Neural cell (in vitro differentiated cells): Measurements from ENCODE around the gene ZPLD1. TPM values are rescaled to one million over a fixed set of nuclear protein-coding genes. Genes with fewer than 3 reads are reported as not detected.

Experiments
- H2AFZ ChIP-seq: fragments of 200-600, 300-800 bp; sonication (generic), shearing (Covaris generic); 2 replicates; pipeline ENCODE4 v1.6.0; 2014; ENCODE audit warnings: low read depth, mild to moderate bottlenecking, antibody characterized with exemption, low read length, moderate library complexity
- H3F3A ChIP-seq: fragments of 200-600 bp; shearing (Covaris generic); 2 replicates; pipeline ENCODE4 v1.6.1; 2016; ENCODE audit warnings: mild to moderate bottlenecking, moderate library complexity, mixed read lengths, antibody characterized with exemption, low read length; ENCODE audit not compliant: insufficient read depth, poor library complexity, severe bottlenecking
- H3K27ac ChIP-seq: fragments of 200-600, 300-800 bp; sonication (generic), shearing (Covaris generic); 2 replicates; pipeline ENCODE4 v1.5.1; 2014; ENCODE audit warnings: mild to moderate bottlenecking, low read length, moderate library complexity
- H3K27me3 ChIP-seq: fragments of 300-800, 200-600 bp; sonication (generic), shearing (Covaris generic); 2 replicates; pipeline ENCODE4 v1.6.0; 2014; ENCODE audit warnings: mild to moderate bottlenecking, low read depth, low read length, moderate library complexity; ENCODE audit not compliant: insufficient read depth
- H3K36me3 ChIP-seq: fragments of 300-800, 200-600 bp; sonication (generic), shearing (Covaris generic); 2 replicates; pipeline ENCODE4 v1.5.1; 2014; ENCODE audit warnings: mild to moderate bottlenecking, antibody characterized with exemption, low read length, moderate library complexity; ENCODE audit not compliant: insufficient read depth
- H3K4me2 ChIP-seq: fragments of 300-800, 200-600 bp; sonication (generic), shearing (Covaris generic); 2 replicates; pipeline ENCODE4 v1.6.0; 2014; ENCODE audit warnings: mild to moderate bottlenecking, low read length
- H3K4me3 ChIP-seq: fragments of 300-800, 200-600 bp; sonication (generic), shearing (Covaris generic); 2 replicates; pipeline ENCODE4 v1.5.1; 2014; ENCODE audit warnings: mild to moderate bottlenecking, low read length, moderate library complexity
- H3K79me2 ChIP-seq: fragments of 200-600 bp; shearing (Covaris generic); replicated peaks from 2 replicates; pipeline ENCODE4 v1.6.0; 2014; ENCODE audit warnings: mild to moderate bottlenecking, low read length, moderate library complexity; ENCODE audit not compliant: insufficient read depth
- H3K9ac ChIP-seq: fragments of 300-800, 200-600 bp; sonication (generic), shearing (Covaris generic); 2 replicates; pipeline ENCODE4 v1.6.1; 2016; ENCODE audit warnings: mild to moderate bottlenecking, low read length, mixed read lengths
- H3K9me2 ChIP-seq: fragments of 200-600 bp; shearing (Covaris generic); 2 replicates; pipeline ENCODE4 v1.6.1; 2016; ENCODE audit warnings: mild to moderate bottlenecking, low read length, mixed read lengths; ENCODE audit not compliant: insufficient read depth
- H3K9me3 ChIP-seq: fragments of 200-600, 300-800 bp; sonication (generic), shearing (Covaris generic); 2 replicates; pipeline ENCODE4 v1.6.1; 2016; ENCODE audit warnings: mild to moderate bottlenecking, mixed run types, low read length, moderate library complexity, mixed read lengths
- H4K20me1 ChIP-seq: fragments of 200-600 bp; shearing (Covaris generic); 2 replicates; pipeline ENCODE4 v1.6.1; 2016; ENCODE audit warnings: mild to moderate bottlenecking, mixed run types; ENCODE audit not compliant: insufficient read depth
- CTCF ChIP-seq: fragments of 450-650 bp; IDR thresholded peaks from 2 replicates; pipeline ENCODE4 v1.5.1; 2014; ENCODE audit warnings: antibody characterized with exemption, mild to moderate bottlenecking, moderate library complexity; ENCODE audit not compliant: poor library complexity, severe bottlenecking
- EP300 ChIP-seq: fragments of 450-650 bp; conservative IDR thresholded peaks from 2 replicates; pipeline ENCODE4 v1.6.1; 2014; ENCODE audit warnings: antibody characterized with exemption, mild to moderate bottlenecking, moderate library complexity; ENCODE audit not compliant: poor library complexity, severe bottlenecking
- EZH2 ChIP-seq: fragments of 200-600, 300-800 bp; shearing (Covaris generic), sonication (generic); IDR thresholded peaks from 2 replicates; pipeline ENCODE4 v1.6.1; 2014; ENCODE audit warnings: antibody characterized with exemption, low read length, borderline replicate concordance, mild to moderate bottlenecking; ENCODE audit not compliant: insufficient read depth, poor library complexity, severe bottlenecking
- MXI1 ChIP-seq: fragments of 450-650 bp; conservative IDR thresholded peaks from 2 replicates; pipeline ENCODE4 v1.6.1; 2014; ENCODE audit warnings: antibody characterized with exemption, mild to moderate bottlenecking; ENCODE audit not compliant: poor library complexity, severe bottlenecking
- POLR2AphosphoS5 ChIP-seq: IDR thresholded peaks from 2 replicates; pipeline ENCODE4 v1.6.1; 2012
- RAD21 ChIP-seq: fragments of 450-650 bp; conservative IDR thresholded peaks from 2 replicates; pipeline ENCODE4 v1.6.1; 2014; ENCODE audit warnings: antibody characterized with exemption, mild to moderate bottlenecking, moderate library complexity
- REST ChIP-seq: IDR thresholded peaks from 2 replicates; pipeline ENCODE4 v1.6.1; 2012; ENCODE audit warnings: borderline replicate concordance
- SMC3 ChIP-seq: fragments of 450-650 bp; conservative IDR thresholded peaks from 2 replicates; pipeline ENCODE4 v1.6.1; 2014; ENCODE audit warnings: antibody characterized with exemption, mild to moderate bottlenecking, moderate library complexity; ENCODE audit not compliant: poor library complexity
- TAF1 ChIP-seq: IDR thresholded peaks from 2 replicates; pipeline ENCODE4 v1.6.1; 2012; ENCODE audit warnings: low read depth
- polyA plus RNA-seq: library from polyadenylated mRNA; depleted of rRNA; stranded (reverse); fragments of >200 nt; gene quantifications from 2 replicates; pipeline ENCODE4 v1.2.3, GENCODE V29; 2014

ZPLD1 gene
- polyA plus RNA-seq, 1 donor from 2014 or later, result not detected

GRCh38 chr3:102394517-102394916 is 40.3 kb upstream of the ZPLD1 start:
- no peaks in the 10 kb centered on the region for H3K79me2 ChIP-seq
- H3K9me3 ChIP-seq, result no peaks in the 10 kb centered on the region
- no peak overlapping the region for H3K4me2 ChIP-seq
- TF ChIP-seq EP300 (no peak), TAF1 (no peak), SMC3 (no peak), EZH2 (no peak)
- no peak overlapping the region for H3K27ac ChIP-seq
- no peak overlapping the region for H3K4me3 ChIP-seq
- no peak overlapping the region for H3K9ac ChIP-seq
- no peaks in the 10 kb centered on the region for H3K36me3 ChIP-seq
- H3F3A ChIP-seq, result no peaks in the 10 kb centered on the region
- no peak overlapping the region for H2AFZ ChIP-seq
- H3K27me3 ChIP-seq, result no peaks in the 10 kb centered on the region
- no peaks in the 10 kb centered on the region for H3K9me2 ChIP-seq
- no peaks in the 10 kb centered on the region for H4K20me1 ChIP-seq

GRCh38 chr3:102398176-102398575 is 36.6 kb upstream of the ZPLD1 start:
- H3K27ac ChIP-seq, result no peak overlapping the region
- H3K4me3 ChIP-seq, result no peak overlapping the region
- no peaks in the 10 kb centered on the region for H3K9me2 ChIP-seq
- no peak overlapping the region for H2AFZ ChIP-seq
- no peak overlapping the region for H3K4me2 ChIP-seq
- H3K79me2 ChIP-seq, result no peaks in the 10 kb centered on the region
- H3K9me3 ChIP-seq, result no peaks in the 10 kb centered on the region
- no peak overlapping the region for H3K9ac ChIP-seq
- no peaks in the 10 kb centered on the region for H3K36me3 ChIP-seq
- no peak for TF ChIP-seq EZH2
- no peak for TF ChIP-seq RAD21
- no peak for TF ChIP-seq CTCF
- no peak for TF ChIP-seq MXI1
- no peak for TF ChIP-seq EP300
- TF ChIP-seq POLR2AphosphoS5, result no peak
- TF ChIP-seq REST, result no peak
- TF ChIP-seq TAF1, result no peak
- TF ChIP-seq SMC3, result no peak
- no peaks in the 10 kb centered on the region for H3F3A ChIP-seq
- no peaks in the 10 kb centered on the region for H4K20me1 ChIP-seq
- no peaks in the 10 kb centered on the region for H3K27me3 ChIP-seq

- H3K27me3 ChIP-seq, result no peaks in the 10 kb centered on the region
- H3K4me3 ChIP-seq, result no peak overlapping the region
These were observed 36.1 kb upstream of the ZPLD1 start for GRCh38 chr3:102398666-102399065.

More at GRCh38 chr3:102398666-102399065, 36.1 kb upstream of the ZPLD1 start:
- H3F3A ChIP-seq, result no peaks in the 10 kb centered on the region
- TF ChIP-seq RAD21 (no peak), EZH2 (no peak), CTCF (no peak), REST (no peak), EP300 (no peak), MXI1 (no peak), SMC3 (no peak), TAF1 (no peak), POLR2AphosphoS5 (no peak)
- H3K27ac ChIP-seq, result no peak overlapping the region
- H3K4me2 ChIP-seq, result no peak overlapping the region
- no peaks in the 10 kb centered on the region for H3K9me2 ChIP-seq
- no peak overlapping the region for H3K9ac ChIP-seq
- H3K9me3 ChIP-seq, result no peaks in the 10 kb centered on the region
- no peaks in the 10 kb centered on the region for H3K79me2 ChIP-seq
- no peak overlapping the region for H2AFZ ChIP-seq
- H3K36me3 ChIP-seq, result no peaks in the 10 kb centered on the region
- H4K20me1 ChIP-seq, result no peaks in the 10 kb centered on the region
